HuH-7 (cell line): ENCODE data around the gene MIB1.

ENCODE experiments used
- DNase-seq: peaks from one replicate; pipeline ENCODE4 v3.0.0; 2011; ENCODE audit warnings: low spot score

Gene MIB1

DNA sequence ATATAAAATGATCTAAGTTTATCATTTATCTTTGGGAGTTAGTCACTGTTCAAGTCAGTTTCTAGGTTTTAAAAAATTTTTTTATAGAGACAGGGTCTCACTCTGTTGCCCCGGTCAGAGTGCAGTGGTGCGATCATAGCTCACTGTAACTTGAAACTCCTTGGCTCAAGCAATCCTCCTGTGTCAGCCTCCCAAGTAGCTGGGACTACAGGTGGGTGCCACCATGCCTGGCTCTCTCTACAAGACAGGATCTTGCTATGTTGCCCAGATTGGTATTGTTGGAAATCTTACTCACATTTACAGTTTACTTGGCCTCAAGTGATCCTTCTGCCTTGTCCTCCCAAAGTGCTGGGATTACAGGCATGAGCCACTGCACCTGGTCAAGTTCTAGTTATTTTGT is 74.5 kb downstream of the MIB1 start:
- DNase-seq, result no peak

DNA sequence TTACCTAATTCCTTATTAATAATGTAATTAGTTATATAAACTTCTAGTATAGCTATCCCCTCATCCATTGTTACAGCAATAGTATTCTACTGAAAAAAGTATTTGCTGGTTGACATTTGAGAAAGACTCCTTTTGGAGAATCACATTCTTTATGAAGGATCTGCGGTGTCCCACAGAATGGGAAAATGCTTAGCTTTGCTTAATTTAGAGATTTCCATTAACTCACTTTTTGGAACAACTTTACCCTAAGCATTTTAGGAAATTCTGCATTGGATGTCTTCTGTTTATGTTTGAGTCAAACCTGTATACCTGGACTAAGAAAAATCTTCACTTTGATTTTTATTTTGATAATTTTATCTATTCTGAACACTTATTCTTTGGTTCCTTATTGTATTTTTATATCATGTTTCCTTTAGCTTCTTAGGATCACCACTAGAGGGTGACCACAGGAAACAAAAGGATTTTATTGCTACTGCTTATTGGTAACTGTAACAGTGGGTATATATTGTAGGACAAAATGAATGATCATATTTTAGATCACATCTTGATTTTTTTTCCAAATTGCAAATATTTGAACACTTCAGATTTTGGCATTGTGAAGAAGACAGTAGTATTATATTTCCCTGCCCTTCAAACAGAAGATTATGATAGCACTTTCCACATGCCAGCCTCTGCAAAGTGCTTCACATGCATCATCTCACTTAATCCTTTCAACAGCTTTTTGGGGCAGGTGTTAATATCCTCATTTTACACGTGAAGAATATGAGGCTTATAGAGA is 79.6 kb downstream of the MIB1 start:
- peak; percentile 23 for DNase-seq

GRCh38 chr18:21820811-21821143 is 80.2 kb downstream of the MIB1 start:
- no peak for DNase-seq

DNA sequence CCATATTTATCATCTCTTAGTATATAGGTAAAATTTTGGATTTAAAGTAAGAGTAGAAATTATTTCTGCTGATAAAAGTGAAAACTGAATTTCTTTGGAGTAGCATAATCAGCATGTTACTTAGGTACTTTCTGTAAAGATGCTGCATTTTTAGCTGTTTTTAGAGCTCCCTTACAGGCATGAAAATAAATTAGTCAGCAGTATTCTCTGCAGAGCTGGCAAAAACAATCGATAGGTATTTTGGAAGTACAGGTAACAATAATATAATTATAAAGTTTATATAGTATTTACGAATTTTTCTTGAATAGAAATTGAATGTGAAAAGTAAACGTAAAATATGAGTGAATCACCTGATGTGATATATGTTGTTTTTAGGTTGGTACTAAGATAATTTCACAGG is 83.3 kb downstream of the MIB1 start:
- no peak for DNase-seq

DNA sequence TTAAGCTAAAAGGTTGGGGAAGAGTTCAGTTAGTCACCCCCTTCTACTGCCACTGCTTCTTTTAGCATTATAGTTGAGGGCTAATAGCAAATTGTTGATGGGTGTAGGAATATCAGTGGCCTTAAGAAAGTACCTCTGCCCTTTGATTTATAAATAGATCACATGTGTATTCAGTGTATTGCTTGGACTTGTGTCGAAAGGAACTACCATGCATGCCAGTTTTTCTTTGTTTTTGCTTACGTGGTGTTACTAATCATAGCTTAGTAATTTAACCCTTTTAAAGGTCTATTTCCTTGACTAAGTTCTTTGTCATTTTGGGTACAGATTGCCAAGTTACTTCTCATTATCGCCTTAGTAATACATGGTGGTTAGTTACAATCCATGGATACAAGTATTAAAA is 85.6 kb downstream of the MIB1 start:
- DNase-seq, result no peak

GRCh38 chr18:21826641-21827302 is 86.2 kb downstream of the MIB1 start:
- no peak for DNase-seq

DNA sequence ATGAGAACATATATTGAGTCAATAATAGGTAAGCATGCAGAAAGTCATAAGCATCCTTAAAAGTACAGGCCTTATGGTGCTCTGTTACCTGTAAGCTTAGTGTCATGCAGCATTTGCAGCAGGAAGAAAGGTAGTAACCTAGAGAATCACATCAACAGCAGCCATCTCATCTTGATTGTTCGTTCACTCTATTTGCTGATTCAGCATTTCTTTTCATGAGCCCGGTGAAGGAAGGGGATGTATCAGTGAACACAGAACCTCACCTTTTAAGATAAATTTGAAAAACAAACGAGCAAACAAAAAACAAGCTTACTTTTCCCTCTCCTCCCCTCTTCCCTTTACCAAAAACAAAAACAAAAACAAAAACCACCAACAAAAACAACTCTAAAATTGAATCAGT is 89.9 kb downstream of the MIB1 start:
- no peak for DNase-seq

GRCh38 chr18:21831413-21831831 is 90.8 kb downstream of the MIB1 start:
- no peak for DNase-seq

GRCh38 chr18:21833604-21834298 is 93.2 kb downstream of the MIB1 start:
- DNase-seq, result no peak

DNA sequence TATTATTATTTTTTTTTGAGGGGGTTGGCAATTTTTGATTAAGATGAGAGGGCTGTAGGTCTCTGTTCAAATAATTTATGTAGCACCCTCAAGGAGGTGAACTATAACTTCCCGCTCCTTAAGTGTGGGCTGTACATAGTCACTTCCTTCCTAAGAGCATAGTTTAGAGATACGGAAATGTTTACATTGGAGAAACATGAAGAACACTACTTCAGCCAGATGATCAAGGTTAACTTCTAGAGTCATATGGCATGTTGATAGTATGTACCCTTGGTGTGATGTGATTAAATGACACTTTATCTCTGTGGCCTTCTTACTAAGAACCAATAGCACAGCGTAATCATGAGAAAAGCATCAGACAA is 93.7 kb downstream of the MIB1 start:
- no peak for DNase-seq

- no peak for DNase-seq
These were observed 101.0 kb downstream of the MIB1 start for GRCh38 chr18:21841570-21841969.

DNA sequence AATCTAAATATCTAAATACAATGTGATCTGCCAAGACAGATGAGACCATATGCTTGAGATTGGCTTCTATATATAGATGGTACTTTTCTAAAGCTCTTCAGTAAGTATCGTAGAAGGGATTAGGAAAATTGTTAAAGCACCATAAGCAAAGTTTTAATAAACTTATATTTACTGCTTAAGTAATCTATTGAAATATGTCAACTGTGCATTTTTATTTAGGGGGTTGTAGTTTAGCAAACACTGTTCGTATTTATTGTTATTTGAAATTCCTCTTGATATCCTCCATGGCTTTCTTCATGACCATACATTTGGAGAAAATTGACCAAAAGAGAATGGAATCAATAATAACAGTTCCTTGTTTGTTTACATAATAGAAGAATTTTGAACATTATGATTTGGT is 102.7 kb downstream of the MIB1 start:
- DNase-seq, result no peak

DNA sequence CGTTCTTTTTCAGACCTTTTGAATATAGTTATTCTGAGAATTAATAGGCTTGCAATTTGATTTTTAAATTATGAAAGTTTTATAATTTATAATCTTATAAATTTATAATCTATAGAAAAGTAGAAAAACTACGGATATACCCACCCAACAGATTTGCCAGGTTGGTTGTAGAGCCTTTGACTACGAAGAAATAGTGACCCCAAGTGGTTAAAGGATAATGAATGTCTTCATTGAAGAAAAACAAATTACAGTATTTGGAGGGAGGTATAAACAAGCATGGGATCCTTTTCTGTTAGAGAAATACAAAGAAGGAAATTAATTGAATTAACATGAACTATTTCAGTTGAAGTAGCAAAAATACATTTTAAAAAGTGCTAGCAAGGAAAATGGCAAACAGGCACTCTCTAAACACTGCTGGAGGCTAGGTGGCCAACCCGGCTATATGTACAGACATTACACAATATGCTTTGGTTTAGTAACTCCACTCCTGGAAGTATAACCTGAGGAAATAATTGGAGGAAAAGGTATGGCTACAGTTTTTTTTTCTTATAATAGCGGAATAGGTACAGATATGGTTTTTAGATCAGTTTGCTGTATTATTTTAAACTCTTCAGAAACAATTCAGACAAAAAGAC is 110.9 kb downstream of the MIB1 start:
- DNase-seq, result peak; percentile 23

- no peak for DNase-seq
These were observed 112.4 kb downstream of the MIB1 start for GRCh38 chr18:21853016-21853415.

- no peak for DNase-seq
These were observed 113.4 kb downstream of the MIB1 start for GRCh38 chr18:21853775-21854552.

GRCh38 chr18:21855432-21855831 is 114.8 kb downstream of the MIB1 start:
- no peak for DNase-seq

DNA sequence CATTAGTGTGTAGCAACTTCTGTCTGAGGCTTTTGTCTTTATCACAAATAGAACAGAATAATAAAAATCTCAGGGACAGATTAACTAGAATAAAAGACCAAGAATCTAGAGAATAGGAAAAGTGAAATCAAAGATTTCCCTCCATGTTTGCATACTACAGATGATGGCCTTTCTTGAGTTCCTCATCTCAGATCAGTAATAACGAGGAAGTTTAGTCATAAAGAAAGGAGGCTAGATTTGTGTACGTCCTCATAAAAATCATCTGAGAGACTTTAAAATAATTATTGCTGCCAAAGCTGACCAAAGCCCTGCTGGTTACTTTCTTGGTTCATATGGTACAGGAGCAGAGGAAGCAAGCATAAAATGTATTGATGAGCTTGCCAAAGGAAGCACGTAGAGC is 117.3 kb downstream of the MIB1 start:
- DNase-seq, result no peak

DNA sequence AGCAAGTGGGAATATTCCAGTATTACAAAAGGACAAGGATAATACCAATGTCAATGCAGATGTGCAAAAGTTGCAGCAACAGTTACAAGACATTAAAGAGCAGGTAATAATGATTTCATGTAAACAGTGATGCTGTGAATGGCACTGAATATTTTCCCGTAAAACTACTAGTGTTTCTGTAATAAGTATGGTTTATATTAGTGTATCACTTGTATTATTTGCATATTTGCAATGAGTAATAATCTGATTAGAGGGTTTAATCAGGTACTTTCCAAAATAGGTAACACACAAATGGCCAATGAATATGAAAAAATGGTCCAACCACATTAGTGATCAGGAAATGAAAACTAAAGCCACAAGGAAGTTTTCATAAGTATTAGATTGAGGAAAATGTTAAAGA is 118.0 kb downstream of the MIB1 start:
- no peak for DNase-seq

- DNase-seq, result no peak
These were observed 123.8 kb downstream of the MIB1 start for GRCh38 chr18:21864386-21864785.

- no peak for DNase-seq
These were observed 124.5 kb downstream of the MIB1 start for GRCh38 chr18:21865043-21865442.

- DNase-seq, result no peak
These were observed 128.2 kb downstream of the MIB1 start for GRCh38 chr18:21868770-21869169.

DNA sequence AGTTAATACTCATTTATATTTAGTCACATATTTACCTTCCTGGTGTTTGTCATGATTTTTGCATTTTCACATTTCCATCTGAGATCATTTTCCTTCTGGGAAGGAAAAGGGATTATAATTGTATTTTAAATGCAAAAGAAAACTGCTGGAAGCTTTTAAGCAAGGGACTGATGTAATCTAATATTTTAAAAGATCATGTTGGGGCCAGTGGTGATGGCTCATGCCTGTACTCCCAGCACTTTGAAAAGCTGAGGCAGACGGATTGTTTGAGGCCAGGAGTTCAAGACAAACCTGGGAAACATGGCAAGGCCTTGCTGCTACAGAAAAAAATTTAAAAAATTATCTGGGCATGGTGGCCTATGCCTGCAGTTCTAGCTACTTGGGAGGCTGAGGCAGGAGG is 149.0 kb downstream of the MIB1 start:
- DNase-seq, result no peak
